ENCODE data around the gene LY6G5B.

Gene LY6G5B

DNA sequence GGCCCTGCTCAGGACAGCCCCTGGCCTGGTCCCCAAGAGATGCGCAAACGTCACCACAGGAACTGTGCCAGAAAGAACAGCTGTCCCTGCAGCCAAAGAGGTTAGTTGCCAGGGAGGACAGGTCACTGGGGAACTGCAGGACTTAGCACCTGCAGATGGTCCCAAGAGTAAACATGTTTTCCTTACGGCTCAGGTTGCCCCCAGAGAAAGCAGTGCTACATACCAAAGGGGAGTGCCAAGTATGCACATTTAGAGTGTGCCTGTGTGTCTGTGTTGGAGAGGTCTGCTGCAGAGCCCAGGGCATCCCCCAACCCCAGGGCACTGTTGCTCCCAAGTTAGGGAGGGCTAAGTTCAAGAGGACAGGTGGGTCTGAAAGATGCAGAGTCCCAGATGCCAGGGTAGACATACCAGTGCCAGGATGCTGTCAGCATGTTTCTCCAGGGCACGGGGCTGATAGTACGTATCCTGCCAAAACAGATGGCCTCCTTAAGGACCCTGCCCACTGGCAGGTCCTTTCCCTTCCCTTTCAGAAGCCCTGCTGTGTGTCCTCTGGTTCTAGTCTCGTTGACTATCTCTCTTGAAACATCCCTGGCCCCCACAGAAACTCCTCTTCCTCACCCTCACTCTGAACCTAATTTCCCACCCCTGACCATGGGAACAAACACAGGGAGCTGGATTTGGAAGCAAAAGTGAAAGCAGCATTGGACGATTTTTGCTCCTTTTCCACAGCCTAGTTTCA, 32.1 kb downstream of the LY6G5B start:
- Histone ChIP-seq H3F3A (ENCODE audit: insufficient read depth, low read length) (peaks cover 7% of the 10 kb centered on the region; the same call in 1 of the 2 replicates), H3K9me2 (replicated peaks; ENCODE audit: insufficient read depth, low read length) (no peaks in the 10 kb centered on the region), H4K20me1 (ENCODE audit: insufficient read depth, low read length) (no peaks in the 10 kb centered on the region), H3K27me3 (replicated peaks; ENCODE audit: insufficient read depth, low read length) (no peaks in the 10 kb centered on the region; the same call in 1 of the 2 replicates), H3K27ac (ENCODE audit: low read length) (peak overlapping the region; percentile 96; the same call in 1 of the 2 replicates), H3K36me3 (replicated peaks; ENCODE audit: insufficient read depth, low read length) (no peaks in the 10 kb centered on the region), H3K4me3 (ENCODE audit: low read length) (peak overlapping the region; percentile 80), H3K79me2 (ENCODE audit: low read length) (peaks cover 36% of the 10 kb centered on the region), H3K9ac (ENCODE audit: low read length) (peak overlapping the region; percentile 97), H3K9me3 (replicated peaks; ENCODE audit: insufficient read depth, low read length) (no peaks in the 10 kb centered on the region), H2AFZ (ENCODE audit: low read length) (0 out of 2 replicates have a peak overlapping the region, but pooled peaks have one; percentile 66), H3K4me1 (ENCODE audit: low read length) (0 out of 2 replicates have a peak, but pooled peaks cover 6% of the 10 kb centered on the region), H3K4me2 (ENCODE audit: low read depth, low read length) (peak overlapping the region; percentile 78)
- no peak for TF ChIP-seq EZH2phosphoT487 (IDR thresholded peaks at IDR 0.05; ENCODE audit: low read length)
- DNase-seq, result no peak

DNA sequence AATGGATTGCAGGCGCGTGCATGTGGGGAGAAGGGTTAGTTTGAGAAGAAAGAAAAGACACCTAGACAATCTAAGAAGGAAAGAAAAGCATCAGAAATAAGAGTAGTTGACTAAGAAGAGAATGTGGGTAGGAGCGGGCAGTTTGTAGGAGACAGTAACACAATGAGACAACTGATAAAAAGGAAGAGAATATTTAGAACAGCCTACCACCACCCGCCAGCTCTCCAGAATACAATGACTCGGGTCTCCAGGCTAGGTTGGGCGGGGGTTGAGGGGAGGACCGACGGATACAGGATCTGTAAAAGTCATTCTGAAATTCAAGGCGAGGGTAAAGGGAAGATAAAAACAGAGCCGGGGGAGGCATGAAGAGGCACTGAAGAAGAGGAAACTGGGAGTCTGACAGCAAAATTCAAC, 32.6 kb downstream of the LY6G5B start:
- Histone ChIP-seq H4K20me1 (ENCODE audit: insufficient read depth, low read length) (no peaks in the 10 kb centered on the region), H3K27ac (ENCODE audit: low read length) (peak overlapping the region; percentile 96), H3K36me3 (replicated peaks; ENCODE audit: insufficient read depth, low read length) (no peaks in the 10 kb centered on the region), H2AFZ (ENCODE audit: low read length) (peak overlapping the region; percentile 66), H3K4me2 (ENCODE audit: low read depth, low read length) (peak overlapping the region; percentile 78), H3K4me1 (ENCODE audit: low read length) (0 out of 2 replicates have a peak, but pooled peaks cover 6% of the 10 kb centered on the region), H3F3A (ENCODE audit: insufficient read depth, low read length) (peaks cover 7% of the 10 kb centered on the region; the same call in 1 of the 2 replicates), H3K4me3 (ENCODE audit: low read length) (peak overlapping the region; percentile 80), H3K9me3 (replicated peaks; ENCODE audit: insufficient read depth, low read length) (no peaks in the 10 kb centered on the region), H3K27me3 (replicated peaks; ENCODE audit: insufficient read depth, low read length) (no peaks in the 10 kb centered on the region; the same call in 1 of the 2 replicates), H3K79me2 (ENCODE audit: low read length) (peaks cover 35% of the 10 kb centered on the region), H3K9me2 (replicated peaks; ENCODE audit: insufficient read depth, low read length) (no peaks in the 10 kb centered on the region), H3K9ac (ENCODE audit: low read length) (peak overlapping the region; percentile 97)
- TF ChIP-seq EZH2phosphoT487 (IDR thresholded peaks at IDR 0.05; ENCODE audit: low read length) (no peak), EZH2 (optimal IDR thresholded peaks at IDR 0.05; ENCODE audit: low read depth, low read length) (no peak)
- TF ChIP-seq, protein P1, sequence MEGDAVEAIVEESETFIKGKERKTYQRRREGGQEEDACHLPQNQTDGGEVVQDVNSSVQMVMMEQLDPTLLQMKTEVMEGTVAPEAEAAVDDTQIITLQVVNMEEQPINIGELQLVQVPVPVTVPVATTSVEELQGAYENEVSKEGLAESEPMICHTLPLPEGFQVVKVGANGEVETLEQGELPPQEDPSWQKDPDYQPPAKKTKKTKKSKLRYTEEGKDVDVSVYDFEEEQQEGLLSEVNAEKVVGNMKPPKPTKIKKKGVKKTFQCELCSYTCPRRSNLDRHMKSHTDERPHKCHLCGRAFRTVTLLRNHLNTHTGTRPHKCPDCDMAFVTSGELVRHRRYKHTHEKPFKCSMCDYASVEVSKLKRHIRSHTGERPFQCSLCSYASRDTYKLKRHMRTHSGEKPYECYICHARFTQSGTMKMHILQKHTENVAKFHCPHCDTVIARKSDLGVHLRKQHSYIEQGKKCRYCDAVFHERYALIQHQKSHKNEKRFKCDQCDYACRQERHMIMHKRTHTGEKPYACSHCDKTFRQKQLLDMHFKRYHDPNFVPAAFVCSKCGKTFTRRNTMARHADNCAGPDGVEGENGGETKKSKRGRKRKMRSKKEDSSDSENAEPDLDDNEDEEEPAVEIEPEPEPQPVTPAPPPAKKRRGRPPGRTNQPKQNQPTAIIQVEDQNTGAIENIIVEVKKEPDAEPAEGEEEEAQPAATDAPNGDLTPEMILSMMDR (IDR thresholded peaks at IDR 0.05; ENCODE audit: low read length), result no peak
- DNase-seq, result no peak

DNA sequence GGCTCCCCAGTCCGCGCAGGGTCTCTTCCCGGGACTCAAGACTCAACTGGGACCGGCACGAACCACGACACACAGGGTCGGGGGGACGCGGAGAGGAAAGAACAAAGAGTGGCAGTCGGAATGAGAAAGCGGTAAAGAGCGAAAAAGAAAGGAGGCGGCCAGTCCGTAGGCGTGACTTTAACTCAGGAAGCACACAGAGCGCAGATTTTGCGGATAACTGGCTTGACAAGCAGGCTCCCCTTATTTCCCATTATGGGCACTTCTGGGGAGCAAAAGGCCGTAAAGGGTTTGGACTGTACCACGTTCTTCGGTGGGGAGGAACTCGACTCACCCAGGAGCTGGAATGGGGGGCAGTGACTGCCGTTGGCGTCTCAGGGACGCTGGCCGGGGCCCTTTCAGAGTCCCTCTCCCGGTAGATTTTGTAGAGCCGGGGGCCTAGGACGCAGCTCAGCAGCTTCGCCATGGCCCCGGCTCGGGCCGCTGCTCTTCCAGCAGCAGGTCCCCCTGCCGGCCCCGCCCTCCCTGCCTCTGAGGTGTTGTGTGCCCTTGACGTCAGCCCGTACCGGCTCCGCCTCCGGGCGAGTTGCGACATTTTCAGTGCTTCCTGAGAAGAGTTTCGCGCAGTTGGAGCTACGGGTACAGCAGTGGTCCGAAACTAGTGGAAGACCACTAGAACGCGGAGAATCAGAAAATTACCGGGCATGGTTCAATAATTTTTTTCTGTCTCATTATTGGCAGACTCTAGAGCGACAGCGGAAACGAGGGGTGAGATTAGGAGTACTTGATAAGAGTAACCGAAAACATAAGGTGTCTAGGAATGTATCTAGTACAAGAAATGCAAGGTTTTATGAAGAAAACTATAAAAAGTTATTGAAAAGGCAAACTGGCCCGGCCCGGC, 33.3 kb downstream of the LY6G5B start, which contains the start of gene ABHD16A:
Gene ABHD16A, minus strand, starts transcription at position 506 of the 898 bp plus-strand sequence. Its CDS starts 43 bp downstream, at position 463.
- no peaks in the 10 kb centered on the region for H3K36me3 ChIP-seq (replicated peaks; ENCODE audit: insufficient read depth, low read length)
- TF ChIP-seq, protein P1 (IDR thresholded peaks at IDR 0.05; ENCODE audit: low read length), result no peak
- no peak for TF ChIP-seq EZH2 (optimal IDR thresholded peaks at IDR 0.05; ENCODE audit: low read depth, low read length)
- no peak for TF ChIP-seq EZH2phosphoT487 (IDR thresholded peaks at IDR 0.05; ENCODE audit: low read length)
- H3K79me2 ChIP-seq (ENCODE audit: low read length), result peaks cover 31% of the 10 kb centered on the region
- H2AFZ ChIP-seq (ENCODE audit: low read length), result peak within 1 kb of the TSS; percentile 66
- H3K9me3 ChIP-seq (replicated peaks; ENCODE audit: insufficient read depth, low read length), result no peaks in the 10 kb centered on the region
- no peaks in the 10 kb centered on the region for H3K9me2 ChIP-seq (replicated peaks; ENCODE audit: insufficient read depth, low read length)
- 0 out of 2 replicates have a peak, but pooled peaks cover 6% of the 10 kb centered on the region for H3K4me1 ChIP-seq (ENCODE audit: low read length)
- DNase-seq, result peak; percentile 98
- H3K27me3 ChIP-seq (replicated peaks; ENCODE audit: insufficient read depth, low read length), result no peaks in the 10 kb centered on the region; the same call in 1 of the 2 replicates
- H4K20me1 ChIP-seq (ENCODE audit: insufficient read depth, low read length), result no peaks in the 10 kb centered on the region
- H3K27ac ChIP-seq (ENCODE audit: low read length), result peak within 1 kb of the TSS; percentile 96
- H3K9ac ChIP-seq (ENCODE audit: low read length), result peak within 1 kb of the TSS; percentile 97
- H3K4me2 ChIP-seq (ENCODE audit: low read depth, low read length), result peak within 1 kb of the TSS; percentile 78
- H3K4me3 ChIP-seq (ENCODE audit: low read length), result peak within 1 kb of the TSS; percentile 80
- H3F3A ChIP-seq (ENCODE audit: insufficient read depth, low read length), result peaks cover 7% of the 10 kb centered on the region; the same call in 1 of the 2 replicates
